ENCODE data around the gene CBLC.

DNA sequence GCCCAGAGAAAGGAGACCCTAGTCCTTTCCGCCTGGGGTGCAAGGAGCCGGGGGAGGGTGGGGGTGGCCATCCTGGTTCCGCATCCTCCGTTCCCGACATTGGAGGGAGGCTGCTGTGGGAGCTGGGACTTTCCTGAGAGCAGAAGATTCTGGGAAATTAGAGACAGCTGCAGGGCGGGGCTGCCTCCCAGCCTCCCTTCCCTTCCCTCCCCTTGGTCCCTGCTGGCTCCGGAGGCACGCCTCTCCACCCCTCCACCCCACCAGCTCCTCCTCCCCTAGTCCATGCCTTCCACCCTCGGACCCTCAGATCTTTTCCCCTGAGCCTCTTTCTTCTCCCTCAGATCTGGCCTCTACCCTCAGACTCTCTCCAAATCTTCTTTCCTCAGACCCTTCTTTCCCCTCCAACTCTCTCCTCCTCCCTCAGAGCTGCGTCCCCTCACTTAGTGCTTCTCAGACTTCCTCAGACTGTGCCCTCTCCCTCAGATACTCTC lies 32.3 kb upstream of the CBLC start:
- TF ChIP-seq, protein P1, sequence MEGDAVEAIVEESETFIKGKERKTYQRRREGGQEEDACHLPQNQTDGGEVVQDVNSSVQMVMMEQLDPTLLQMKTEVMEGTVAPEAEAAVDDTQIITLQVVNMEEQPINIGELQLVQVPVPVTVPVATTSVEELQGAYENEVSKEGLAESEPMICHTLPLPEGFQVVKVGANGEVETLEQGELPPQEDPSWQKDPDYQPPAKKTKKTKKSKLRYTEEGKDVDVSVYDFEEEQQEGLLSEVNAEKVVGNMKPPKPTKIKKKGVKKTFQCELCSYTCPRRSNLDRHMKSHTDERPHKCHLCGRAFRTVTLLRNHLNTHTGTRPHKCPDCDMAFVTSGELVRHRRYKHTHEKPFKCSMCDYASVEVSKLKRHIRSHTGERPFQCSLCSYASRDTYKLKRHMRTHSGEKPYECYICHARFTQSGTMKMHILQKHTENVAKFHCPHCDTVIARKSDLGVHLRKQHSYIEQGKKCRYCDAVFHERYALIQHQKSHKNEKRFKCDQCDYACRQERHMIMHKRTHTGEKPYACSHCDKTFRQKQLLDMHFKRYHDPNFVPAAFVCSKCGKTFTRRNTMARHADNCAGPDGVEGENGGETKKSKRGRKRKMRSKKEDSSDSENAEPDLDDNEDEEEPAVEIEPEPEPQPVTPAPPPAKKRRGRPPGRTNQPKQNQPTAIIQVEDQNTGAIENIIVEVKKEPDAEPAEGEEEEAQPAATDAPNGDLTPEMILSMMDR (IDR thresholded peaks at IDR 0.05), result no peak
- TF ChIP-seq POLR2A (IDR thresholded peaks at IDR 0.05) (no peak), POLR2AphosphoS5 (IDR thresholded peaks at IDR 0.05) (peak; percentile 66)
